Measurements from ENCODE around the gene AGK.

AGK gene

GRCh38 chr7:141704741-141705140 lies 153.5 kb downstream of the AGK start:
- DNase-seq (ENCODE audit: low read depth in 2 of 2), result no peak
